Lower leg skin (tissue), 3 donors: Measurements from ENCODE around the gene TSTD2.

Source experiments
- CTCF ChIP-seq, 3 donors: fragments of 450-650 bp; IDR thresholded peaks; one replicate each; pipeline ENCODE4 v1.5.1; 2016; ENCODE audit warnings: antibody characterized with exemption in 3 of 3, mild to moderate bottlenecking in 3 of 3, moderate library complexity in 2 of 3
- POLR2A ChIP-seq, 2 donors: fragments of 450-650 bp; IDR thresholded peaks; one replicate each; pipeline ENCODE4 v1.6.1; 2016 to 2017; ENCODE audit warnings: antibody characterized with exemption in 2 of 2, mild to moderate bottlenecking in 1 of 2, moderate library complexity in 1 of 2

GRCh38 chr9:97568461-97569275 lies 64.5 kb downstream of the TSTD2 start:
- no peak for TF ChIP-seq CTCF (IDR thresholded peaks at IDR 0.05)
- TF ChIP-seq POLR2A (IDR thresholded peaks at IDR 0.05), result no peak
